ENCODE results near the gene GARIN5A.

The GARIN5A gene

DNA sequence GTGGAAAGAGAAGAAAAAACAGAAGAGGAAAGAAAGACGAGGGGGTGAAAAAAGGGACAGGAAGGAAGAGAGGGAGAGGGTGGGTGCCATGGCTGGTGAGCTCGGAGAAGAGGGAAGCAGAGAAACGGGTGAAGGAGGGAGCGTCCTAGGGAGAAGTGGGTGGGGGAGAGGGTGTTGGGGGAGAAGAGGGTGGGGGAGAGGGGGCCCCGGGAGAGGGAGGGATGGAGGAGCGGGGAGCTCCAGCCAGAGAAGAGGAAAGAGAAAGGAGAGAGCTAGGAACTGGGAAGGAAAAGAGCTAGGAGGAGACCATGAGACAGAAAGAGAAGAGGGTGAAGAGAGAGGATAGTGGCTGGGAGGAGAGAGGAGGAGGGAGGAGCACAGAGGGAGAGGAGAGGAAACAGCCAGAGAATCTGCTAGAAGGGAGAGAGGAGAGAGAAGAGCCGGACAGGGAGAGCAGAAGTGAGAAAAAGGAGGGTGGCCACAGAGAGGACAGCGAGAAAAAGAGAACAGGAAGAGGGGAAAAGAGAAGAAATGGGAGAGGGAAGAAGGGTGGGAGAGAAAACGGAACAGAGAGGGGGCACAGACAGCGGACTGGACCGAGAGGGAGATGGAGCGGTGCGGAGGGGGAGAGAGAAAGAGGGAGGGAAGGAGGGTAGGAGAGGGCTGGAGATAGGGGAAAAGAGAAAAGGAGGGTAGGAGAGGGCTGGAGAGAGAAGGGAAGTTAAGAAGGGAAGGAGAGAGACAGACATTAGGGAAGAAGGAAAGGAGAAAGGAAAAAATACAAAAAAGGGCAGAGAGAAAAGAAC lies 11.9 kb upstream of the GARIN5A start:
- TF ChIP-seq GATA2 (IDR thresholded peaks at IDR 0.05; ENCODE audit: low read depth, low read length) (no peak), GATA3 (IDR thresholded peaks at IDR 0.05; ENCODE audit: low read depth, low read length) (no peak)

DNA sequence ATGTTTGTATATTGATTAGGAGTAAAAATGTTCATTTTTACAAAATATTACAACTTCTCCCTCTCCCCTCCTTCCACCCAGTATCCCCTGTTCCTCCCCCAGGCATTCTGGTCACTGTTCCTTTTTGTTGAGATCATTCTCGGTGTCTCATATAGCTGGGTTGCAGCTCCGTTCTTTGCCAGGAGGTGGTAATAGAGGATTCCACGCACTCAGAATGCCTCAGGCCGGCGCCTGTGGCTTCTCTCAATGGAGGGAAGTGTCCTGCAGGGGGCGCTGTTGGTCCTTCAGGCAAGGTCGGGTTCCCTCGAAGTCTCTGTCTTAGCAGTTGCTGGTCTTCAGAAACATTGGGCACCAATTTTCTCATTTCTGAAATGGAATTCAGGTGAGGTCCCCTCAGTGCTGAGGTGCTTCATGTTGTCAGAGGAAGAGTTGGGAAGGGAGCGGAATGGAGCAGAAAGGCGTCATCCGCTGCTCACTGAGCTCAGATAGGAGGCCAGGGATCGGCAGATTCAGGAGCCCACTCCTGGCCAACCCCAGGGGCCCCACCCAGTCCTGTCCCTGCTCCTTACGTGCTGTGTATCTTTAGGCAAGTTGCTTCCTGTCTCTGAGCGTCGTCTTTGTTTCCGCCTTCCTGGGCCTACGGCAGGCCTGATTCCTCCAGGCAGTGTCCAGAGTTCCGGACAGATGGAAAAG lies 10.3 kb upstream of the GARIN5A start:
- TF ChIP-seq GATA2 (IDR thresholded peaks at IDR 0.05; ENCODE audit: low read depth, low read length): no peak
- no peak for TF ChIP-seq GATA3 (IDR thresholded peaks at IDR 0.05; ENCODE audit: low read depth, low read length)

DNA sequence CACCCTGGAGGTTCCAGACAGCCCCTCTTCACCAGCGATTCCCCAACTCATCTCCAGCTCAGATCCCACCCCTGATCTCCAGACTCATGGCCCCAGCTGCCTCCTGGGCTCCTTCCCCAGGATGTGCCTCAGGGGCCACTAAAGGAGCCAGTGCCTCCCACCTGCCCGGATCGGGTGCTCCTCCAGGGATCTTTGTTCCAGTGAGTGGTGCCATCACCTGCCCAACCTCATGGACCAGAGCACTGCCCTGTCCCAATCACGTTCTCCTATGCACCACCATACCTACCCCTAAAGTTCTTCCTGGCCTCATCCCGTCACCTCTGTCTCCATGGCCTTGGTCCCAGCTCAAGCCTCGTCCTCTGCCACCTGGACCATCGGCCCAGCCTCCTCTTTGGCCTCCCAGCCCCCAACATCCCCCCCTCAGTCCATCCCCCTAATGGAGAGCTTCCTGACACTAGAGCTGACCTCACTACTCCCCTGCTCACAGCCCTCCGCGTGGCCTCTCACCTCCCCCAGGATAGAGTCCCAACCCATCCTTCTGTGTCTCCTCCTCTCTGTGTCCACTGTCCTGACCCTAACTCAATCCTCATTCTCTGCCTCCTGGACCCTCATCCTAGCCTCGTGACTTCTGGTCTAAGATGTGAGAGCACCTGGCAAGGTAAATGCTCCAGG lies 8.8 kb upstream of the GARIN5A start:
- TF ChIP-seq GATA2 (IDR thresholded peaks at IDR 0.05; ENCODE audit: low read depth, low read length) (no peak), GATA3 (IDR thresholded peaks at IDR 0.05; ENCODE audit: low read depth, low read length) (no peak)

DNA sequence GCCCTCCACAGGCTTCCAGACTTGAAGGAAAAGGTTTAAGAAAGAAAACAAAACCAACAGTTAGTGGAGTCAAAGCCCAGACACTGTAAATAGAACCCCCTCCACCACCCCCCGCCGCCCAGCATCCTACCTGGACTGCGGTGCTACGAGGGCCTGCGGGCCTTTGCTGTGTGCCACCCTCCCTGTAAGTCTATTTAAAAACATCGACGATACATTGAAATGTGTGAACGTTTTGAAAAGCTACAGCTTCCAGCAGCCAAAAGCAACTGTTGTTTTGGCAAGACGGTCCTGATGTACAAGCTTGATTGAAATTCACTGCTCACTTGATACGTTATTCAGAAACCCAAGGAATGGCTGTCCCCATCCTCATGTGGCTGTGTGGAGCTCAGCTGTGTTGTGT lies 6.3 kb upstream of the GARIN5A start:
- no peak for TF ChIP-seq GATA2 (IDR thresholded peaks at IDR 0.05; ENCODE audit: low read depth, low read length)
- TF ChIP-seq GATA3 (IDR thresholded peaks at IDR 0.05; ENCODE audit: low read depth, low read length): no peak

DNA sequence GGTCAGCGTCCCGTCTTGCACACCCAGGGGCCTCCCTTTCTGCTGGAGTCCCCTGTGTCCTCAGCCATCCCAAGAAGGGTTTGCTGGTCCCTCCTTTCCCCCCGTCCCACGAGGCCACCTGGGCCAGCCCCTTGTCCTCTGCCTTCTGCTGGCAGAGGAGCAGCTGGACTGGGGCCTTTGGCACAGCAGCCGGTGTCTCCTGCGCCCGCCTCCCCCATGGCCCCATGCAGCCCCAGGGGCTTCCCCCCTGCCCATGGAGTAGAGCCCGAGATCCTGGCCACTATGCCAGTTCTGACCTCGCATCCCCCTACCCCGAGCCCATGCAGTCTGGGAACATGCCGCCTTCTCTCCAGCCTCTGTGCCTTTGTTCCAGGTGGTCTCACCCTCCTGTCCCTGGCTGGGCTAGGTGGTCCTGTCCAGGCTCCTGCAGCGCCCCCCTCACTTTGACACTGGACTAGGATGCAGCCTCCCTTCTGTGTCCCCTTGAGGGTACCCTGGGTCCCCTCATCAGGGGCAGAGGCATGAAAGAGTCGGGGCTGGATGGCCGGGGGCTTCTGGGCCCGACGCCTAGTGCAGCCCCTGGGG lies 5.7 kb upstream of the GARIN5A start:
- TF ChIP-seq GATA3 (IDR thresholded peaks at IDR 0.05; ENCODE audit: low read depth, low read length) (no peak), GATA2 (IDR thresholded peaks at IDR 0.05; ENCODE audit: low read depth, low read length) (no peak)

DNA sequence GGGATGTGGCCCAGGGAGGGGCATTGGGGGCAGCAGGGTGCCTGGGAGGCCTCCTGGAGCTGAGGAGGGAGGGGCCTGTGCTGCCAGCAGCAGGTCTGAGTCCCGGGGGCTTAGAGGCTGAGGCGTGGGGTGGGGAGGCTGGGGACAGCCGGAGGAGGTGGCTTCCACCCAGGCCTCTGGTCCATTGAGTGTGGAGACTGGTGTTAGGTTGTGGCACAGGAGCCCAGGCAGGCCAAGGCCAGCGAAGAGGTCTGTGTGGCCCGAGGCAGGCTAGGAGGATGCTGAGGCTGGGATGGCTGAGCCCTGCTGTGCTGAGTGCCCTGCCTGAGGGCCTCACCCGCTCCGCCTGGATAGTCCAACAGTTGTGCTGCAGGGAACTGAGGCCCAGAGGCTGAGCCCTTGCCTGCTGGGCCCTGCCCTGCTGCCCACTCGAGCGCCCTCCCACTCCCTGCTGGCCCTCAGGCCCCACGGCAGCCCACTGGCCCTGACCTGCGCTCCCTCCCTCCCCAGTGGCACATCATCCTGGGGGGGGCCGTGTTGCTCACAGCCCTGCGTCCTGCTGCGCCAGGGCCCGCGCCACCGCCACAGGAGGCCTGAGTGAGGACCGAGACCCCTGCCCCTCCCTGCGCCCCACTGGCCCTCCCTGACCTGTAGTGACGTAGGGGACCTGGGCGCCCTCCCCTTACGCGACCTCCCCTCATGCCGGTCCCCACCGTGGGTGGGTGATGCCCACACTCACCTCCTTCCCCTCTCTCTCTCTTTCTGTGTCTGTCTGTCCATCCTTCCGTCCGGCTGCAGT lies 4.9 kb upstream of the GARIN5A start:
- no peak for TF ChIP-seq GATA3 (IDR thresholded peaks at IDR 0.05; ENCODE audit: low read depth, low read length)
- no peak for TF ChIP-seq GATA2 (IDR thresholded peaks at IDR 0.05; ENCODE audit: low read depth, low read length)

DNA sequence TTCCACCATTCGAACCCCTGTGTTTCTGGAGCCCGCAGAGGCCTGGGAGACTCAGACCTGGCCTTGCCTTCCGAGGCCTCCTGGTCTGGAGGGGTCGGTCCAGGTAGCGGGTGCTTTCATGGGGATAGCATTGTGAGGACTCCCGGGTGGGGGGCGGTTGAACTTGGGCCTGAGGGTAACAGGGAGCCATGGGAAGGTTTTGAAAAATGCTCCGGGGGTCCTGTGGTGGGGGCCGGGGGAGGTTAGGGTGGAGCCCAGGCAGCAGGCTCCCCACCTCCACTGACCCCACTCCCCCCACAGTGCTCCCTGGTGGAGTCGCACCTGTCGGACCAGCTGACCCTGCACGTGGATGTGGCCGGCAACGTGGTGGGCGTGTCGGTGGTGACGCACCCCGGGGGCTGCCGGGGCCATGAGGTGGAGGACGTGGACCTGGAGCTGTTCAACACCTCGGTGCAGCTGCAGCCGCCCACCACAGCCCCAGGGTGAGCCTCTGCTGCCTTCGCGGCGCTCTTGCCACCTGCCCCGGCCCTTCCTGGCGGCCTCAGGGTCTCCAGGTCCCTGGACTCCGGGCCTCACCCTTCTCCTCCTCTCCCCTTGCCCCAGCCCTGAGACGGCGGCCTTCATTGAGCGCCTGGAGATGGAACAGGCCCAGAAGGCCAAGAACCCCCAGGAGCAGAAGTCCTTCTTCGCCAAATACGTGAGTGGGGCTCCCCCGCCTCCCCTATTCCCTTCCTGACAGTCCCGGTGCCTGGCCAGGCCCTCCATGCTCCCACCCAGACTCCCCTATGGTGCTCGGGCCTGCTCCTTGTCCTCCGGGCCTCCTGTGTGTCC lies 3.8 kb upstream of the GARIN5A start:
- no peak for TF ChIP-seq GATA3 (IDR thresholded peaks at IDR 0.05; ENCODE audit: low read depth, low read length)
- no peak for TF ChIP-seq GATA2 (IDR thresholded peaks at IDR 0.05; ENCODE audit: low read depth, low read length)

DNA sequence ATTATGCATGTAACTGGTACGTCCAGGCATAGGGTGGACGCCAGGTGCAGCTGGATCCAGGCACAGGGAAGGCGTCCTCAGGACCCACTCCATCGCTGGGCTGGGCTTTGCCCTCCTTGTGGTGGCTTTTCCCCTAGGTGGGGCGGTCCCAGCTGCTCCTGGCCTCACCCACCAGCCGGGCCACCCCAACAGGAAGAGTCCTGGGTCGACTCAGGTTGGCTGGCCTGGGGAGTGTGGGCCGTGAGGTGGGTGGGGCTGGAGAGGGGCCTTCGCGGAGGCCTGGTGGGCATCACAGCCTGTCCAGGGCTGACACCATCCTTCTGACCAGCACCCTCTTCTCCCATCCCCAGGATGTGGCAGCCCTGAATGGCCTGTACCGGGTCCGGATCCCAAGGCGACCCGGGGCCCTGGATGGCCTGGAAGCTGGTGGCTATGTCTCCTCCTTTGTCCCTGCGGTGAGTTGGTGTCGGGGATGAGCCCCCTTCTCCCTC lies 3.2 kb upstream of the GARIN5A start:
- TF ChIP-seq GATA3 (IDR thresholded peaks at IDR 0.05; ENCODE audit: low read depth, low read length): no peak
- TF ChIP-seq GATA2 (IDR thresholded peaks at IDR 0.05; ENCODE audit: low read depth, low read length): no peak

DNA sequence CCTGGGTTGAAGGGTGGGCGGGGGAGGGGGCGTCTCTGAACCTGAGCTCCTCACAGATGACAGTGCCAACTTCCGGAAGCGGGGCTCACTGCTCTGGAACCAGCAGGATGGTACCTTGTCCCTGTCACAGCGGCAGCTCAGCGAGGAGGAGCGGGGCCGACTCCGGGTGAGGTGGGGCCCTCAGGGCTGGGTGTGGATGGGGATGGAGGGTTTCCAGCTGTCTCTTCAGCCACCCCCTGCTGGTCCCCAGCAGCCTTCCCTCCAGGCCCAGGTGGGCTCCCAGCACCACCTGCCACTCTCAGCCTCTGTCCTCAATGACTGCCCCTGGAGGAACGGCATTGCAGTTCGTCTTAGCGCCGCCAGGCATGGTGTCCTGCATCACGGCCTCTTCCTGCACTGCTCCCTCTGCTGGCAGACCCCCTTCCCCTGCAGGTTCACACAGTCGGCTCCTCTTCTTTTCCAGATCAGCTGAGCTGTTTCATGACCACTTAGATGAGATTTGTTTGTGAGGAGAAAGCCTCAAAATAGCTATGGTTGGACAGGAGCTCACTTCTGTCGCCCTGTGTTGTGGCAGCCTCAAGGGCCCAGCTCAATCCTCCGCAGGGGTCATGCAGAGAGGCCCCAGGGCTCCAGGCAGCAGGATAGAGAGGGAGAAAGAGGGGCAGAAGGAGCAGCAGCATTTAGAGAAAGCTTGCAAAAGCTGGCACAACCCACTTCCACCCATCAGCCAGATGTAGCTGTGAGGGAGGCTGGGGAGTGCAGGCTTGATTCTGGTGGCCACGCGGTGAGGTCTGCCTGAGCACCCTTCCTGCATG lies 2.5 kb upstream of the GARIN5A start:
- TF ChIP-seq GATA3 (IDR thresholded peaks at IDR 0.05; ENCODE audit: low read depth, low read length) (no peak), GATA2 (IDR thresholded peaks at IDR 0.05; ENCODE audit: low read depth, low read length) (no peak)

DNA sequence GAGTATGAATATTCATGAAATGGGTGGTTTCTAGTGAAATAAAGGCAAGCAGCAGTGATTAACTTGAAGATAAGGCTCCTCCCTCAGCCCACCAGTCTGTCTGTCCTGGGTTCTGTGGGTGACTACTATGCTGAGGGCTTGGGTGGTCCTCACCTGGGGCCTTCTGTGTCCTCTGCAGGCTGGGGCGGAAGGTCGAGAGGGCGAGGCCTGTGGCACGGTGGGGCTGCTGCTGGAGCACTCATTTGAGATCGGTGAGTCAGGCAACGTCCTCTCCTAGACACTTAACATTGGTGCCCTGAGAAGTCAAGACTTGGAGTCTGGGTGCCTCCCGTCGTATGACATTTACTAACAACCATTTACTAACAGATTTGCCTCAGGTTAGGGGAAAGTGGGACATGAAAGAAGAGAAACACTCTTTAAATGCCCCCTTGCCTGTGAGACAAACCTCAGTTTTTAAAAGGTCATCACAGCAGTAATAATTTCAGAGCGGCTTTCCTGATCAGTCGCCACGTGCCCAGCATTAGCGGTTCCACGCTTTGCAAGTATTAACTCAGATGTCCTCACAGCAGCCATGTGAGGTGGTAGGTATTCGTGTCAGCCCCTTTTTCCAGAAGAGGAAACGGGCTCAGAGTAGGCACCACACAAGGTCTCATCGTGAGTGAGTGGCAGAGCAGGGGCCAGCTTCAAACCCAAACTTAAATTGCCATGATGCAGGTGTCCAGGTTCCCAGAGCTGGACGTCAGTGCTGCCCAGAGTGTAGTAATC lies 1.3 kb upstream of the GARIN5A start:
- TF ChIP-seq GATA2 (IDR thresholded peaks at IDR 0.05; ENCODE audit: low read depth, low read length) (no peak), GATA3 (IDR thresholded peaks at IDR 0.05; ENCODE audit: low read depth, low read length) (no peak)

DNA sequence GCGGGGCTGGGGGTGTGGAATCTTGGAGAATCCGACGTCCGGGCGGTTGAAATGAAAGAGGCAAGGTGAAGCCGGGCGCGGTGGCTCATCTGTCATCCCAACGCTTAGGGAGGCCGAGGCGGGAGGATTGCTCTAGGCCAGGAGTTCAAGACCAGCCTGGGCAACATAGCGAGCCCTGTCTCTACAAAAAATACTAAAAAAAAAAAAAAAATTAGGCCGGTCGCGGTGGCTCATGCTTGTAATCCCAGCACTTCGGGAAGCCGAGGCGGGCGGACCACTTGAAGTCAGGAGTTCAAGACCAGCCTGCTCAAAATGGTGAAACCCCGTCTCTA lies 225 bp upstream of the GARIN5A start:
- no peak for TF ChIP-seq GATA2 (IDR thresholded peaks at IDR 0.05; ENCODE audit: low read depth, low read length)
- TF ChIP-seq GATA3 (IDR thresholded peaks at IDR 0.05; ENCODE audit: low read depth, low read length): no peak

Measured in SH-SY5Y (cell line).